NK-92 (cell line): ENCODE measurements around the gene SLC38A4.
"Not testable (repeated sequence)": the region's sequence is repeated elsewhere in the genome, so short reads cannot be mapped to it uniquely, and the experiment has no call there.

Experiments
- DNase-seq: peaks from one replicate; lab custom pipeline; 2025; ENCODE audit not compliant: unreplicated experiment; lab: John Stamatoyannopoulos, UW

SLC38A4 gene

GRCh38 chr12:46825591-46826414, at the start of gene SLC38A4:
Gene SLC38A4, minus strand, starts transcription at chr12:46825997. Its CDS starts 32,926 bp downstream, at chr12:46793071.
- DNase-seq: no peak

- DNase-seq: no peak
These were observed 49.3 kb upstream of the SLC38A4 start for GRCh38 chr12:46875095-46875494.

GRCh38 chr12:46874642-46875041, 48.8 kb upstream of the SLC38A4 start:
- DNase-seq: no peak

GRCh38 chr12:46872135-46872534, 46.3 kb upstream of the SLC38A4 start:
- no peak for DNase-seq

- DNase-seq: no peak
These were observed 39.5 kb upstream of the SLC38A4 start for GRCh38 chr12:46865311-46865710.

- no peak for DNase-seq
These were observed 32.6 kb upstream of the SLC38A4 start for GRCh38 chr12:46858368-46858767.

- no peak for DNase-seq
These were observed 31.7 kb upstream of the SLC38A4 start for GRCh38 chr12:46857486-46857885.

- no peak for DNase-seq
These were observed 30.0 kb upstream of the SLC38A4 start for GRCh38 chr12:46855760-46856159.

- DNase-seq: not testable (repeated sequence)
These were observed 28.4 kb upstream of the SLC38A4 start for GRCh38 chr12:46854188-46854587.

GRCh38 chr12:46848792-46849191, 23.0 kb upstream of the SLC38A4 start:
- DNase-seq: not testable (repeated sequence)

GRCh38 chr12:46847001-46847400, 21.2 kb upstream of the SLC38A4 start:
- DNase-seq: no peak

GRCh38 chr12:46843811-46844210, 18.0 kb upstream of the SLC38A4 start:
- no peak for DNase-seq

- DNase-seq: no peak
These were observed 16.1 kb upstream of the SLC38A4 start for GRCh38 chr12:46841891-46842290.

- no peak for DNase-seq
These were observed 14.2 kb upstream of the SLC38A4 start for GRCh38 chr12:46839964-46840363.

- no peak for DNase-seq
These were observed 13.4 kb upstream of the SLC38A4 start for GRCh38 chr12:46839232-46839631.

- DNase-seq: no peak
These were observed 10.0 kb upstream of the SLC38A4 start for GRCh38 chr12:46835785-46836184.

GRCh38 chr12:46832130-46832704, 6.4 kb upstream of the SLC38A4 start:
- no peak for DNase-seq

- DNase-seq: no peak
These were observed 5.7 kb upstream of the SLC38A4 start for GRCh38 chr12:46831335-46832129.

GRCh38 chr12:46830731-46831334, 5.0 kb upstream of the SLC38A4 start:
- no peak for DNase-seq

GRCh38 chr12:46824709-46825108, 1.1 kb downstream of the SLC38A4 start:
- DNase-seq: no peak

GRCh38 chr12:46818642-46819041, 7.2 kb downstream of the SLC38A4 start:
- DNase-seq: no peak
